GM21723 (cell line): ENCODE results near the gene ZNF630.
"Not testable (repeated sequence)": the region's sequence is repeated elsewhere in the genome, so short reads cannot be mapped to it uniquely, and the experiment has no call there.

Experiments used
- ATAC-seq: cut with Tn5 transposase; IDR thresholded peaks from one replicate; pipeline ENCODE4 v1.9.1; 2021; ENCODE audit warnings: mild to moderate bottlenecking, moderate library complexity; ENCODE audit not compliant: unreplicated experiment

Gene ZNF630

DNA sequence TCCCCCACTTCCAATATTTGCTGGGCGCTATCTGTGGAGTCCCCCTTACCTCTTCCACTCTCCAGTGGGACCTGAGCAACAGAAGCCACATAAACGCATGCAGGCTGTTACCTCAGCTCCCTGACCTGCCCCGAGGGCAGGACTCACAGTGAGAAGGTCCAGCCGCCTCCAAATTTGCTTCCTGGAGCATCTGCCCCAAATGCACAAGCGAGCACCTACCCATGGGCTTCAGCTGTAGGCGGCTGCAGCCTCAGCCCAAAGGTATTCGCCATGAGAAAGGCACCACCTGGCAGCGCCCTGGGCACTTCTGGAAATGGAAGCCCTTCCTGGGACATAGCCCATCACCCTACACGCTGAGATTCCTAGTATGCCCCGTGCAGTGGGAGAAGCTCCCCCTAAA, 41.2 kb downstream of the ZNF630 start:
- ATAC-seq: no peak

DNA sequence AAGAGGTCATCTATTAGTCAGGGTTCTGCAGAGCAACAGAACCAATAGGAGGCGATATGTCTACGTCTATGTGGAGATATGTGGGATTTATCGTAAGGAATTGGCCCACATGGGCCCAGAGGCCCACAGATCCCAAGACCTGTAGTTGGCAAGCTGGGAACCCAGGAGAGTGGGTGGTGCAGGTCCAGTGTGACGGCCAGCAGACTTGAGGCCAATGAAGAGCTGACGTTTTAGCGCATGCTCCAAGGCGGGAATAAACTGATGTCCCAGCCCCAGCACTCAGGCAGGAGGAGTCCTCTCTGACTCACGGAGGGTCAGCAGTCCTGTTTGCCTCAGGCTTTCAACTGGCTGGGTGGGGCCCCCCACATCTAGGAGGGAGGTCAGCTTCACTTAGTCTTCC, 43.3 kb downstream of the ZNF630 start:
- no peak for ATAC-seq

DNA sequence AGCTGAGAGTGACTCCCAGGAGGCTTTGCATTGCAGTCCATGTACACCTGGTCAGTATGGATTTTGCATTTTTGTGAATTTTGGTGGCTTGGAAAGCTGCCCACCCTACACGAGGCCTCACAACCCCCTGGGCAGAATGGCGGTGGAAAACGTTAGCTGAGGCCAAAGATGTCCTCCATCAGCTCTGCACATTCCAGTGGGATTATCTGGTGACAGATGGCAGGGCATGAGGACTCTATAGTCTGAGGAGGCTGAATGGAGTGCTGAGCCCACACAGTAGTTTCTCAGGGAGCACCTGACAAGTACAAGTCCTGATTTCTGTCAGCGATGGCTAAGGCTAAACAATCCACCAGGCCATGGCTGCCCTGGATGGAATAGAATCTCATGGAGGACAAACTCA, 43.9 kb downstream of the ZNF630 start:
- ATAC-seq: not testable (repeated sequence)

DNA sequence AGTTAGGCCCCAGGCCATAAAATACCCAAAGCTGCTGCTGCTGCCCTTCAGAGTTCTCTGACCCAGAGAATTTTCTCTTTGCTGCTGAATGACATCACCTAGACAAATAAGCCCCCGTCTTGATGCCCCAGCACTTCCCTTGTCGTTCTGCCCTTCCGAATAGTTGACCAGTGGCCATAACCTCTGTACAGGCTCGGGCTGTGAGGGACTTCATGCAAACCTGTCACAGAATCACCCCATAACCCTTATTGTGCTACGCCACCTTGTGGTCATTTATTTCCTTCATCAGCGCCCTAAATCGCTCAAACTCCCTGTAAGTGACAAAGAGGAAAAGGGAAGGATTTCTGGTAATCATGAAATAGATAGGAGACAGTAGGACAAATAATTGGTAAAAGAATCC, 45.9 kb downstream of the ZNF630 start:
- ATAC-seq: peak; percentile 50

DNA sequence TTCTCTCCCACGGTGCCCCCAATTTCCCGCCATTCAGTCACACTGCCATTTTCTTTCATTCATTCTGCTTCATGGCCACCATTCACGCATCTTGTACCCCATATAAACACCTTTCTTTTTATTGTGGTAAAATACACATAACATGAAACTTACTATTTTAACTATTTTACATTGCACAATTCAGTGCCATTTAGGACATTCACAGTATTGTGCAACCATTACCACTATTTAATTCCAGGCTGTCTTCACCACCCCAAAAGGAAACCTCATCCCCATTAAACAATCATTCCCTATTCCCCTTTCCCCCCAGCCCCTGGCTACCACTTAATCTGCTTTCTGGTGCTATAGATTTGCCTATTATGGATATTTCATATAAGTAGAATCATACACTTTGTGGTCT, 48.7 kb downstream of the ZNF630 start:
- no peak for ATAC-seq

DNA sequence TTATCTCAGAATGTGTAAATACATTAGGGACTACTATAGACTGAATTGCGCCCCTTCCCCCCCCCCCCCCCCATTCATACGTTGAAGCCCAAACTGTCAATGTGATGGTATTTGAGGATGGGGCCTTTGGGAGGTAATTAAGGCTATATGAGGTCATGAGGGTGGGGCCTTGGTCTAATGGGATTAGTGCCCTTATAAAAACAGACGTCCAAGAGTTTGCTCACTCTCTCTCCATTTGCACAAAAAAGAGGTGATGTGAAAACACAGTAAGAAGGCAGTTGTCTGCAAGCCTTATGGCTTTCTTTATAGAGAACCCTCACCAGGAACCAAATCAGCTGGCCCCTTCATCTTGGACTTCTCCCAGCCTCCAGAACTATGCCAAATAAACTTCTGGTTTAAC, 49.3 kb downstream of the ZNF630 start:
- ATAC-seq: no peak

DNA sequence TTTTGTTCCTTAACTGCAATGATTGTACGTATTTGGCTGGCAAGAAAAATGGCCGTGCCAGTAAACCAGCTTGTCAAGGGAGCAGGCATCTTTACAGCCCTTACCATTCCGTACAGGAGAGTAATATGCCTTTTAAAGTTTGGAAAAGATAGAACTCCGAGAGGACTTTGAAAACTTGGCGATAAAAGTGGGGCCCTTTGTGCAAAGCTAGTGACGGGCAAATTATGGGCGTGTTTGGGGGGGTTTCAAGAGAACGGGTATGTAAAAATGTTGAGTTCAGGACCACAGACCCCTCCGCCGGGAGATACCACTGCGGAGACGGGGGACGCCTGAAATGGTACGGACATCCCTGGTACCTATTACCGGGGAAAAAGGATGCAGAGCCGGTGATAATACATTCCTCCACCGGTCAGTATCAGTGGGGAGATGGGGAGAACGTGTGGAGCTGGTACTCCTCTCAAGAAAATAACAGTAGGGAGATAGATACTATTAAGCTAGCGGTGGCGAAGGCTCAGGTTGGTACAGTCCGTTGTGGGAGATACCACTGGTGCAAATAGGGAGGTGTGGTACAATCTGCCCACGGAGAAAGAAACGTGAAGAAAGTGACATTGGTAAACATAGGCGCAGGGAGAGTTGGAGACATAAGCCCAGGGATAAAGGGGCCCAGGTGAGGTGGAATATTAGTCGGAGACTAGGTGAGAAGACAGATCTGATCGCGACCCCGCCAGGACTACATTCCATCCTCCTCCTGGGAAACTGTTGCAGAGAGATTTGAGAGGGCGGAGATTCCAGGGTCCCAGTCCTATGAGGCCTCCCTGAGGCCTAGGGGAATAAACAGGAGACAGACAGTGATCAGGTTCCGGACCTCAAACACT, 50.2 kb downstream of the ZNF630 start:
- ATAC-seq: peak; percentile 68

DNA sequence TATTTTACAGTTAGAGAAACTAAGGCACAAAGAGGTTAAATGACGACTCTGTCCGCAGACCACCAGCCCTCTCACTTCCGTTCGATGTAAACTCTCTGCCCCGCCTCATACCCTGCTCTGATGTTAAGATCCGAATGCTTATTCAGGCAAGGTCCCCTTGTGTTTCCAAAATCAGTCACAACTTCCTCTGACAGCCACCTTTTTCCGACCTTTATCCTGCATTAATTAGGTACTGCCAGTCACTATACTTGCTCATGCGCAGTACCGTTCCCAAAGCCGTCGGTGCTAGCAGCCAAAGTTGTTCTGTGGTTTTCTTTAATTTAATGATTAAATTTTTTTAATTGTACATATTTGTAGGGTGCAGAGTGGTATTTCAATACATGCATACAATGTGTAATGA, 51.0 kb downstream of the ZNF630 start:
- not testable (repeated sequence) for ATAC-seq

DNA sequence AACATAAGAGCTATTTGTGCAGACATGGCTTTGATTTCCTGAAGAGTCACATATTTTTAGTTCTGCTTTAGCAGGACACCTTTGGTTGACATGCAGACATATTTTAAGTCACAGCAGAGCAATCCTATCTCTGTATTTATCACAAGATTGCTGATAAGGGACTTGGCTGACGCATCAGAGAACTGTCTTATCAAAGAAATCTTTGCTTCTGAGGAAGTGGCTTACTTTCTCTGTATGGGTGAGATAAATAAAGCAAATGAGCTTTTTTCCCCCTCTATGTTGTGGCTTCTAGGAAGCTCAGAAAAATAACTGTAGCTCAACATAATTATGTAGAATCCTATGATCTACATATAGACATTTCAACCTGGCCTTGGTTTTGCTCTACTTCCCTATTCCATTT, 51.5 kb downstream of the ZNF630 start:
- not testable (repeated sequence) for ATAC-seq

DNA sequence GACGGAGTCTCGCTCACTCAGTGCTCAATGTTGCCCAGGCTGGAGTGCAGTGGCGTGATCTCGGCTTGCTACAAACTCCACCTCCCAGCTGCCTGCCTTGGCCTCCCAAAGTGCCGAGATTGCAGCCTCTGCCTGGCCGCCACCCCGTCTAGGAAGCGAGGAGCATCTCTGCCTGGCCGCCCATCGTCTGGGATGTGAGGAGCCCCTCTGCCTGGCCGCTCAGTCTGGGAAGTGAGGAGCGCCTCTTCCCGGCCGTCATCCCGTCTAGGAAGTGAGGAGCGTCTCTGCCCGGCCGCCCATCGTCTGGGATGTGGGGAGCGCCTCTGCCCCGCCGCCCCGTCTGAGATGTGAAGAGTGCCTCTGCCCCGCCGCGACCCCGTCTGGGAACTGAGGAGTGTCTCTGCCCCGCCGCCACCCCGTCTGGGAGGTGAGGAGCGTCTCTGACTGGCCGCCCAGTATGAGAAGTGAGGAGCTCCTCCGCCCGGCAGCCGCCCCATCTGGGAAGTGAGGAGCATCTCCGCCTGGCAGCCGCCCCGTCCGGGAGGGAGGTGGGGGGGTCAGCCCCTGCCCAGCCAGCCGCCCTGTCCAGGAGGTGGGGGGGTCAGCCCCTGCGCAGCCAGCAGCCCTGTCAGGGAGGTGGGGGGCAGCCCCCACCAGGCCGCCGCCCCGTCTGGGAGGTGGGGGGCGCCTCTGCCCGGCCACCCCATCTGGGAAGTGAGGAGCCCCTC, 54.7 kb downstream of the ZNF630 start:
- not testable (repeated sequence) for ATAC-seq

DNA sequence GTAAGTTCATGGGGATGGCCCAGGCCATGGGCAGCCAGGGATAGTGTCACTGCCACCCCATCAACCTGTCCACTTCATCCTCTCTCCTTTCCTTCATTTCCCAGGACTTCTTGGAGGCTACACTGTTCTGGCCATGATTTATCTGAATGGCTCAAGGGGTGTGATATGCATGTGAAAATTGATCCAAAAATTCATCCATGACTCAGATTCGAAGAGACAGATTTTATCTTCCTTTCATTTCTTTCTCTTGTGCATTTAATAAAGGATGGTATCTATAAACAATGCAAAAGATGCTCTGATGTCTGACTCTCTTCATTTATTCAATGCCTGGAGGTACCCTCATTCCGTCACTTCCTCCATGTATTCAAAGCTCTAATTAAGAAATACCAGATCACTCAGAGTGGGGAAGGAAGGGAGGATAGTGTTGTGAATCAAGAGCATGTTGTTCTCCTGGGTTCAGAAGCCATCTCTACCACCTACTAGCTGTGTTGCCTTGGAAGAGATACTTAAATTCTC, 61.9 kb downstream of the ZNF630 start:
- not testable (repeated sequence) for ATAC-seq
